Liver (tissue), 9 donors: Measurements from ENCODE around the gene NUP155. TPM values are rescaled to one million over a fixed set of nuclear protein-coding genes. Genes with fewer than 3 reads are reported as not detected.
"Not testable (repeated sequence)": the region's sequence is repeated elsewhere in the genome, so short reads cannot be mapped to it uniquely, and the experiment has no call there.

ENCODE experiments used
- DNase-seq: peaks from one replicate; pipeline ENCODE4 v3.0.0-alpha.2; 2017; ENCODE audit warnings: low spot score
- H3K27ac ChIP-seq, 2 donors: one replicate each; pipeline ENCODE4 v1.7.0; 2013; ENCODE audit warnings: inconsistent platforms in 2 of 2, low read length in 2 of 2, control low read depth in 1 of 2, low read depth in 1 of 2, mild to moderate bottlenecking in 1 of 2
- H3K27me3 ChIP-seq, 4 donors: one replicate each; pipeline versions ENCODE4 v1.6.1 to v1.7.0; 2013; ENCODE audit warnings: low read length in 3 of 4, inconsistent platforms in 1 of 4, mild to moderate bottlenecking in 1 of 4, moderate library complexity in 1 of 4; ENCODE audit not compliant: control insufficient read depth in 4 of 4, insufficient read depth in 4 of 4
- H3K36me3 ChIP-seq, 4 donors: one replicate each; pipeline versions ENCODE4 v1.6.1 to v1.7.0; 2013; ENCODE audit warnings: low read length in 3 of 4, mild to moderate bottlenecking in 3 of 4, low read depth in 1 of 4, moderate library complexity in 1 of 4; ENCODE audit not compliant: control insufficient read depth in 4 of 4, insufficient read depth in 3 of 4
- H3K4me1 ChIP-seq, 4 donors: one replicate each; pipeline versions ENCODE4 v1.6.1 to v1.7.0; 2013; ENCODE audit warnings: low read length in 3 of 4, mild to moderate bottlenecking in 3 of 4, moderate library complexity in 1 of 4; ENCODE audit not compliant: control insufficient read depth in 4 of 4, insufficient read depth in 4 of 4
- H3K4me3 ChIP-seq, 3 donors: one replicate each; pipeline versions ENCODE4 v1.6.1 to v1.7.0; 2013; ENCODE audit warnings: low read length in 3 of 3, control low read depth in 1 of 3, low read depth in 1 of 3, mild to moderate bottlenecking in 1 of 3
- H3K9ac ChIP-seq, 2 donors: one replicate each; pipeline ENCODE4 v1.7.0; 2013; ENCODE audit warnings: low read length in 2 of 2, mild to moderate bottlenecking in 2 of 2, moderate library complexity in 2 of 2, control low read depth in 1 of 2, low read depth in 1 of 2
- H3K9me3 ChIP-seq, 4 donors: one replicate each; pipeline versions ENCODE4 v1.6.1 to v1.7.0; 2013; ENCODE audit warnings: low read length in 3 of 4; ENCODE audit not compliant: control insufficient read depth in 4 of 4
- ATF3 ChIP-seq: IDR thresholded peaks from 2 replicates; pipeline ENCODE4 v1.6.1; 2016; ENCODE audit warnings: antibody characterized with exemption
- CTCF ChIP-seq: fragments of 150-350 bp; IDR thresholded peaks from 2 replicates; pipeline ENCODE4 v1.5.1; 2017; ENCODE audit warnings: improper control_type of control experiment, low read depth, low read length; ENCODE audit not compliant: missing input control
- EGR1 ChIP-seq, 2 donors: IDR thresholded peaks; 2 replicates each; pipeline ENCODE4 v1.6.1; 2016 to 2018; ENCODE audit warnings: antibody characterized with exemption in 2 of 2, low read depth in 2 of 2
- FOXA1 ChIP-seq: IDR thresholded peaks from 2 replicates; pipeline ENCODE4 v1.6.1; 2016; ENCODE audit warnings: antibody characterized with exemption
- FOXA2 ChIP-seq: IDR thresholded peaks from 2 replicates; pipeline ENCODE4 v1.6.1; 2016; ENCODE audit warnings: antibody characterized with exemption
- GABPA ChIP-seq, 2 donors: IDR thresholded peaks in 1 of 2; conservative IDR thresholded peaks in 1 of 2; 2 replicates each; pipeline ENCODE4 v1.6.1; 2016; ENCODE audit warnings: antibody characterized with exemption in 2 of 2, mild to moderate bottlenecking in 1 of 2, moderate library complexity in 1 of 2
- HNF4A ChIP-seq, 2 donors: conservative IDR thresholded peaks; 2 replicates each; pipeline ENCODE4 v1.6.1; 2016; ENCODE audit warnings: antibody characterized with exemption in 2 of 2, mild to moderate bottlenecking in 2 of 2
- HNF4G ChIP-seq: IDR thresholded peaks from 2 replicates; pipeline ENCODE4 v1.6.1; 2016; ENCODE audit warnings: antibody characterized with exemption
- JUND ChIP-seq, 2 donors: IDR thresholded peaks; 2 replicates each; pipeline ENCODE4 v1.6.1; 2016; ENCODE audit warnings: antibody characterized with exemption in 2 of 2
- MAX ChIP-seq: IDR thresholded peaks from 2 replicates; pipeline ENCODE4 v1.6.1; 2016; ENCODE audit warnings: antibody characterized with exemption
- NR2F2 ChIP-seq: IDR thresholded peaks from 2 replicates; pipeline ENCODE4 v1.6.1; 2016; ENCODE audit warnings: antibody characterized with exemption
- RAD21 ChIP-seq, 2 donors: IDR thresholded peaks; 2 replicates each; pipeline ENCODE4 v1.6.1; 2016; ENCODE audit warnings: antibody characterized with exemption in 2 of 2, mild to moderate bottlenecking in 2 of 2
- REST ChIP-seq: IDR thresholded peaks from 2 replicates; pipeline ENCODE4 v1.6.1; 2016; ENCODE audit warnings: antibody characterized with exemption, mild to moderate bottlenecking
- RXRA ChIP-seq, 2 donors: IDR thresholded peaks; 2 replicates each; pipeline ENCODE4 v1.6.1; 2017 to 2018; ENCODE audit warnings: antibody characterized with exemption in 2 of 2, mild to moderate bottlenecking in 1 of 2
- SP1 ChIP-seq: IDR thresholded peaks from 2 replicates; pipeline ENCODE4 v1.6.1; 2018; ENCODE audit warnings: antibody characterized with exemption, mild to moderate bottlenecking
- TAF1 ChIP-seq: conservative IDR thresholded peaks from 2 replicates; pipeline ENCODE4 v1.6.1; 2016; ENCODE audit warnings: antibody characterized with exemption, mild to moderate bottlenecking
- YY1 ChIP-seq: IDR thresholded peaks from 2 replicates; pipeline ENCODE4 v1.6.1; 2016; ENCODE audit warnings: antibody characterized with exemption, mild to moderate bottlenecking
- ZBTB33 ChIP-seq: IDR thresholded peaks from 2 replicates; pipeline ENCODE4 v1.6.1; 2016; ENCODE audit warnings: antibody characterized with exemption
- WGBS: extraction: QIAGEN DNeasy Blood & Tissue Kit; methylation state at CpG from one replicate; pipeline ENCODE4 v1.1.7; 2013; 5-methylcytosine and 5-hydroxymethylcytosine counted together
- polyA plus RNA-seq, 2 donors: library from polyadenylated mRNA; stranded (reverse) in 1 of 2; unstranded in 1 of 2; fragments of 200-250 nt in 1 of 2; fragments of >200 nt in 1 of 2; fragmentation: Nextera tagmentation in 1 of 2; extraction: Ambion mirVana in 1 of 2; gene quantifications; one replicate each; pipeline versions ENCODE4 v1.2.1 to v1.2.3, GENCODE V29; 2013 to 2015
- total RNA-seq, 2 donors: library from RNA; depleted of rRNA; stranded (reverse); fragments of >200 nt; gene quantifications; one replicate each; pipeline ENCODE4 v1.2.3, GENCODE V29; 2014
- donor health status: healthy.
- donor health status: healthy.
- donor health status: healthy.
- donor health status: healthy.
- donor health status: healthy.

The NUP155 gene
- total and polyA plus RNA-seq, 4 donors, result 2.9 to 29.6 (median 8.1) TPM

- Histone ChIP-seq H3K9me3 (no peaks in the 10 kb centered on the region), H3K9ac (no peak overlapping the region), H3K4me1 (no peaks in the 10 kb centered on the region), H3K4me3 (no peak overlapping the region), H3K36me3 (peaks cover 0 to 9% (median 2%) of the 10 kb centered on the region in 4 donors), H3K27ac (no peak overlapping the region), H3K27me3 (no peaks in the 10 kb centered on the region)
- WGBS, result 94% methylated on average over 9 of the region's 9 CpGs
- TF ChIP-seq ZBTB33, result no peak
- TF ChIP-seq REST, result no peak
- TF ChIP-seq NR2F2, result no peak
- TF ChIP-seq RXRA (IDR thresholded peaks at IDR 0.05), result no peak
- no peak for TF ChIP-seq GABPA (IDR thresholded peaks at IDR 0.05 in 1 of 2, conservative IDR thresholded peaks at IDR 0.05 in 1 of 2)
- TF ChIP-seq ATF3, result no peak
- no peak for TF ChIP-seq YY1
- no peak for TF ChIP-seq CTCF
- TF ChIP-seq JUND (IDR thresholded peaks at IDR 0.05), result no peak
- no peak for TF ChIP-seq RAD21 (IDR thresholded peaks at IDR 0.05)
- no peak for TF ChIP-seq MAX
- no peak for TF ChIP-seq TAF1
- TF ChIP-seq SP1, result no peak
- TF ChIP-seq HNF4A (conservative IDR thresholded peaks at IDR 0.05), result no peak
- no peak for TF ChIP-seq FOXA2
- TF ChIP-seq HNF4G, result no peak
- no peak for TF ChIP-seq FOXA1
- no peak for TF ChIP-seq EGR1 (IDR thresholded peaks at IDR 0.05; ENCODE audit: low read depth in 2 of 2)
- DNase-seq, result no peak
These were observed 46.4 kb upstream of the NUP155 start for GRCh38 chr5:37417347-37417746.

- not testable (repeated sequence) for H3K36me3 ChIP-seq, H3K9ac ChIP-seq, H3K4me3 ChIP-seq, H3K27ac ChIP-seq, H3K9me3 ChIP-seq, DNase-seq, H3K4me1 ChIP-seq, H3K27me3 ChIP-seq
- 93% methylated on average over 16 of the region's 33 CpGs for WGBS
These were observed 44.5 kb upstream of the NUP155 start for GRCh38 chr5:37415456-37415855.
